Measurements from ENCODE around the gene SRRM4. TPM values are rescaled to one million over a fixed set of nuclear protein-coding genes. Genes with fewer than 3 reads are reported as not detected.

Gene SRRM4
- total and polyA plus RNA-seq, 2 donors (not counting 1 experiment from before 2014, with no cell fraction given), result not detected

- TF ChIP-seq EZH2 (IDR thresholded peaks at IDR 0.05; ENCODE audit: low read length, missing control alignments), result no peak
- TF ChIP-seq CTCF (conservative IDR thresholded peaks at IDR 0.05 in 1 of 2, IDR thresholded peaks at IDR 0.05 in 1 of 2; ENCODE audit: low read depth in 1 of 2, low read length in 2 of 2), result no peak
- H3K27me3 ChIP-seq (ENCODE audit: control insufficient read depth, insufficient read depth, low read length), result no peaks in the 10 kb centered on the region
- H3K79me2 ChIP-seq (ENCODE audit: control insufficient read depth, insufficient read depth, low read length), result no peaks in the 10 kb centered on the region
- no peak for DNase-seq (ENCODE audit: low read depth in 2 of 2)
- H3K4me2 ChIP-seq (ENCODE audit: extremely low read depth, insufficient read depth, low read length), result no peak overlapping the region
- H3K4me3 ChIP-seq (replicated peaks in 1 of 4; ENCODE audit: control extremely low read depth in 1 of 4, insufficient read depth in 1 of 4, low read depth in 3 of 4, low read length in 4 of 4), result no peak overlapping the region
- H3K27ac ChIP-seq (ENCODE audit: insufficient read depth, low read length), result no peak overlapping the region
- no peaks in the 10 kb centered on the region for H3K36me3 ChIP-seq (ENCODE audit: control insufficient read depth, insufficient read depth, low read length)
- no peaks in the 10 kb centered on the region for H3K4me1 ChIP-seq (ENCODE audit: control insufficient read depth, extremely low read depth, insufficient read depth, low read length)
- no peaks in the 10 kb centered on the region for H4K20me1 ChIP-seq (ENCODE audit: control insufficient read depth, extremely low read depth, insufficient read depth, low read length)
- no peak overlapping the region for H3K9ac ChIP-seq (ENCODE audit: insufficient read depth, low read length)
- H2AFZ ChIP-seq (ENCODE audit: low read length), result no peak overlapping the region
- no peaks in the 10 kb centered on the region for H3K9me3 ChIP-seq (ENCODE audit: control insufficient read depth, insufficient read depth, low read depth, low read length)
These were observed 115.3 kb downstream of the SRRM4 start for GRCh38 chr12:119096429-119097202.

GRCh38 chr12:119100933-119101332, 119.6 kb downstream of the SRRM4 start:
- no peak overlapping the region for H3K4me2 ChIP-seq (ENCODE audit: extremely low read depth, insufficient read depth, low read length)
- no peaks in the 10 kb centered on the region for H4K20me1 ChIP-seq (ENCODE audit: control insufficient read depth, extremely low read depth, insufficient read depth, low read length)
- no peak for DNase-seq (ENCODE audit: low read depth in 2 of 2)
- no peak for TF ChIP-seq EZH2 (IDR thresholded peaks at IDR 0.05; ENCODE audit: low read length, missing control alignments)
- no peak for TF ChIP-seq CTCF (conservative IDR thresholded peaks at IDR 0.05 in 1 of 2, IDR thresholded peaks at IDR 0.05 in 1 of 2; ENCODE audit: low read depth in 1 of 2, low read length in 2 of 2)
- no peak overlapping the region for H3K4me3 ChIP-seq (replicated peaks in 1 of 4; ENCODE audit: control extremely low read depth in 1 of 4, insufficient read depth in 1 of 4, low read depth in 3 of 4, low read length in 4 of 4)
- no peak overlapping the region for H3K9ac ChIP-seq (ENCODE audit: insufficient read depth, low read length)
- no peaks in the 10 kb centered on the region for H3K36me3 ChIP-seq (ENCODE audit: control insufficient read depth, insufficient read depth, low read length)
- no peak overlapping the region for H3K27ac ChIP-seq (ENCODE audit: insufficient read depth, low read length)
- H3K4me1 ChIP-seq (ENCODE audit: control insufficient read depth, extremely low read depth, insufficient read depth, low read length), result no peaks in the 10 kb centered on the region
- H2AFZ ChIP-seq (ENCODE audit: low read length), result no peak overlapping the region
- no peaks in the 10 kb centered on the region for H3K27me3 ChIP-seq (ENCODE audit: control insufficient read depth, insufficient read depth, low read length)
- no peaks in the 10 kb centered on the region for H3K9me3 ChIP-seq (ENCODE audit: control insufficient read depth, insufficient read depth, low read depth, low read length)
- H3K79me2 ChIP-seq (ENCODE audit: control insufficient read depth, insufficient read depth, low read length), result no peaks in the 10 kb centered on the region

DNA sequence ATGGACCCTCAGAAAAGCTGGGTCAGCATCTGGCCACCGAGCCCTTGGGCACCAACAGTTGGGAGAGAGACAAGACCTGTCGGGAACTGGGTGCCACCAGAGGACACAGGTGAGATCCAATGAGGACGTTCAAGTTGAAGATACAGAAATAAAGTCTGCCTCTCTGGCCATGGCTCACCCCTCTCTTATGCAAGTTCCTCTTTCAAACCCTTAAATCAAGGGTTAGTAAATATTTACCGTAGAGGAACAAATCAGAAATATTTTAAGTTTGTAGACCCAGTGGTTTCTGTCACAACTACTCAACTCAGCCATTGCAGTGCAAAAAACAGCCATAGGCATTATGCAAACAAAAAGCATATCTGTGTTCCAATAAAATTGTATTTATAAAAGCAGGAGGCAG, 120.9 kb downstream of the SRRM4 start:
- no peaks in the 10 kb centered on the region for H3K79me2 ChIP-seq (ENCODE audit: control insufficient read depth, insufficient read depth, low read length)
- DNase-seq (ENCODE audit: low read depth in 2 of 2), result no peak
- no peaks in the 10 kb centered on the region for H3K36me3 ChIP-seq (ENCODE audit: control insufficient read depth, insufficient read depth, low read length)
- no peak overlapping the region for H3K9ac ChIP-seq (ENCODE audit: insufficient read depth, low read length)
- no peak for TF ChIP-seq CTCF (conservative IDR thresholded peaks at IDR 0.05 in 1 of 2, IDR thresholded peaks at IDR 0.05 in 1 of 2; ENCODE audit: low read depth in 1 of 2, low read length in 2 of 2)
- TF ChIP-seq EZH2 (IDR thresholded peaks at IDR 0.05; ENCODE audit: low read length, missing control alignments), result no peak
- no peaks in the 10 kb centered on the region for H3K4me1 ChIP-seq (ENCODE audit: control insufficient read depth, extremely low read depth, insufficient read depth, low read length)
- no peaks in the 10 kb centered on the region for H3K27me3 ChIP-seq (ENCODE audit: control insufficient read depth, insufficient read depth, low read length)
- no peaks in the 10 kb centered on the region for H3K9me3 ChIP-seq (ENCODE audit: control insufficient read depth, insufficient read depth, low read depth, low read length)
- no peak overlapping the region for H3K4me3 ChIP-seq (replicated peaks in 1 of 4; ENCODE audit: control extremely low read depth in 1 of 4, insufficient read depth in 1 of 4, low read depth in 3 of 4, low read length in 4 of 4)
- no peaks in the 10 kb centered on the region for H4K20me1 ChIP-seq (ENCODE audit: control insufficient read depth, extremely low read depth, insufficient read depth, low read length)
- H3K27ac ChIP-seq (ENCODE audit: insufficient read depth, low read length), result no peak overlapping the region
- H3K4me2 ChIP-seq (ENCODE audit: extremely low read depth, insufficient read depth, low read length), result no peak overlapping the region
- no peak overlapping the region for H2AFZ ChIP-seq (ENCODE audit: low read length)
